ENCODE results near the gene ANXA6. TPM values are rescaled to one million over a fixed set of nuclear protein-coding genes. Genes with fewer than 3 reads are reported as not detected.
A peak's percentile ranks its signal among the peaks of the same experiment; 100 is the strongest.

The ANXA6 gene
- total and polyA plus RNA-seq, 2 of the 4 experiments (the other 2 are of a cell fraction), result 355 to 610 TPM

- H3K27ac ChIP-seq (ENCODE audit: insufficient read depth, low read length), result no peak overlapping the region
- no peak overlapping the region for H3K56ac ChIP-seq (ENCODE audit: extremely low read depth, insufficient read depth, low read length)
- H2BK20ac ChIP-seq (ENCODE audit: low read depth, low read length), result peak overlapping the region; percentile 74
- H3K4me3 ChIP-seq (ENCODE audit: insufficient read depth, low read depth, low read length), result no peak overlapping the region
- H3K14ac ChIP-seq (replicated peaks; ENCODE audit: low read depth, low read length), result peak overlapping the region; percentile 61
- peak overlapping the region; percentile 64 for H3K4me2 ChIP-seq (ENCODE audit: low read depth, low read length)
- peak overlapping the region; percentile 55; the same call in 1 of the 2 replicates for H3K18ac ChIP-seq (ENCODE audit: low read depth, low read length)
- BruUV-seq (replicated peaks), result no TSS peak
- peak overlapping the region; percentile 26 for H2AK9ac ChIP-seq (replicated peaks; ENCODE audit: low read depth, low read length, poor library complexity)
- ATAC-seq (ENCODE audit: low read depth) (peak; percentile 44), DNase-seq (peak; percentile 72)
- H3K27me3 ChIP-seq (ENCODE audit: control insufficient read depth, insufficient read depth, low read length), result no peaks in the 10 kb centered on the region
- H3K4me1 ChIP-seq (ENCODE audit: control insufficient read depth, insufficient read depth, low read length), result peaks cover 37% of the 10 kb centered on the region
- TF ChIP-seq POLR2A (IDR thresholded peaks at IDR 0.05; ENCODE audit: low read depth, low read length) (0 out of 2 replicates have a peak, but pooled peaks have one; percentile 18), RAD21 (IDR thresholded peaks at IDR 0.05; ENCODE audit: low read length) (no peak), FOS (IDR thresholded peaks at IDR 0.05; ENCODE audit: low read depth, low read length) (0 out of 2 replicates have a peak, but pooled peaks have one; percentile 18), MAZ (IDR thresholded peaks at IDR 0.05; ENCODE audit: borderline replicate concordance, low read depth, low read length) (no peak), CEBPB (IDR thresholded peaks at IDR 0.05; ENCODE audit: low read depth, low read length) (peak; percentile 55), MAFK (IDR thresholded peaks at IDR 0.05; ENCODE audit: low read depth, low read length) (peak; percentile 37; the same call in 1 of the 2 replicates), CHD1 (IDR thresholded peaks at IDR 0.05; ENCODE audit: low read depth, low read length) (no peak)
- H2BK5ac ChIP-seq (ENCODE audit: low read depth, low read length, poor library complexity, severe bottlenecking), result peak overlapping the region; percentile 87
- peak overlapping the region; percentile 75; the same call in 2 of the 3 replicates for H2BK15ac ChIP-seq (ENCODE audit: low read depth, low read length)
- intact Hi-C loops (cut with micrococcal nuclease) (no loop called here), in situ Hi-C loops (cut with MboI; ENCODE audit: low sequenced_read_pairs) (no loop called here), dilution Hi-C loops (cut with HindIII; ENCODE audit: low sequenced_read_pairs, unreplicated experiment) (no loop called here)
- peak overlapping the region; percentile 70 for H3K4ac ChIP-seq (ENCODE audit: low read depth, low read length)
- no peak overlapping the region for H3K9ac ChIP-seq (ENCODE audit: low read depth, low read length)
- ChIA-PET POLR2A (ENCODE audit: unreplicated experiment) (no interaction called here), CTCF (interaction anchor here (0.9 to 1.4 kb wide), 2 partner anchors 11 to 19 kb away, joined by 3 to 5 read pairs; partner anchors contain the start of gene TNIP1)
- no CpG with 5 or more reads among the region's 2 CpGs for WGBS, 2 experiments (ENCODE audit: extremely low coverage in 2 of 2, insufficient read length in 1 of 2)
- no peak overlapping the region for H2AFZ ChIP-seq (replicated peaks; ENCODE audit: low read length, poor library complexity)
- peak overlapping the region; percentile 72 for H2BK120ac ChIP-seq (ENCODE audit: low read depth, low read length)
- H4K91ac ChIP-seq (ENCODE audit: insufficient read depth, low read depth, low read length), result peak overlapping the region; percentile 65
- peaks cover 51% of the 10 kb centered on the region for H3K9me1 ChIP-seq (ENCODE audit: insufficient read depth, low read length)
- H4K8ac ChIP-seq (ENCODE audit: low read depth in 2 of 2, low read length in 2 of 2), result peak overlapping the region in 1 of 2 experiments; percentile 77; a peak in 1 of 4 replicates
- H4K20me1 ChIP-seq (ENCODE audit: insufficient read depth, low read length), result peaks cover 51% of the 10 kb centered on the region
- no peaks in the 10 kb centered on the region for H3K9me3 ChIP-seq (ENCODE audit: control insufficient read depth, insufficient read depth, low read length)
- peaks cover 8% of the 10 kb centered on the region for H3K36me3 ChIP-seq (ENCODE audit: control insufficient read depth, insufficient read depth, low read length)
- peak overlapping the region; percentile 26; the same call in 1 of the 2 replicates for H4K5ac ChIP-seq (ENCODE audit: low read depth, low read length)
- H3K79me1 ChIP-seq (ENCODE audit: low read depth in 1 of 2, low read length in 2 of 2), result peaks cover 47 to 90% of the 10 kb centered on the region in 2 experiments
- peak overlapping the region; percentile 48; the same call in 1 of the 2 replicates for H2AK5ac ChIP-seq (ENCODE audit: low read depth, low read length)
- peak overlapping the region; percentile 21 for H3K23ac ChIP-seq (ENCODE audit: low read depth, low read length)
Observed at GRCh38 chr5:151070449-151070848, 87.1 kb downstream of the ANXA6 start.

All from IMR-90 (cell line).